ENCODE measurements around the gene HNRNPAB.
"Not testable (repeated sequence)": the region's sequence is repeated elsewhere in the genome, so short reads cannot be mapped to it uniquely, and the experiment has no call there.

HNRNPAB gene

DNA sequence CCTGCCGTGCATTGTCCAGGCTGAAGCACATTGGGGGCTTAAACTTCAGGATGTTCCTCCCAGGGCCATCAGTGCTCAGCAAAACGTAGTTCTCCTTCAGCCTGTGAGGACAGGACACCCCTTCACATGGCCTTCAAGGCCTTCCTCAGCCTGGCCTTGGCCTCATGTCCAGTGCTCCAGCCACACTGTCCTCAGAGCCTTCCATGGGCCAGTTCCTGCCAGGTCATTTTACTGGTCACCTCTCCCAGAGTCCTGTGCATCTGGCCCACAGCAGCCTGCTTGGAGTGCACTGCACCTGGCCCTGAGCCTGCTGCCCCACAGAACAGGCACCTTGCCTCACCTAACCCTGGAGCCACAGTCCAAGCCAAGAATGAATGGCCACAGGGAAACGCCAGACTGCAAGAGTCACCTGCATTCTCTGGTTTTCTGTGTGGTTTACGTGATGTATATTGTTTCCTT, 8.7 kb downstream of the HNRNPAB start:
- DNase-seq: no peak

DNA sequence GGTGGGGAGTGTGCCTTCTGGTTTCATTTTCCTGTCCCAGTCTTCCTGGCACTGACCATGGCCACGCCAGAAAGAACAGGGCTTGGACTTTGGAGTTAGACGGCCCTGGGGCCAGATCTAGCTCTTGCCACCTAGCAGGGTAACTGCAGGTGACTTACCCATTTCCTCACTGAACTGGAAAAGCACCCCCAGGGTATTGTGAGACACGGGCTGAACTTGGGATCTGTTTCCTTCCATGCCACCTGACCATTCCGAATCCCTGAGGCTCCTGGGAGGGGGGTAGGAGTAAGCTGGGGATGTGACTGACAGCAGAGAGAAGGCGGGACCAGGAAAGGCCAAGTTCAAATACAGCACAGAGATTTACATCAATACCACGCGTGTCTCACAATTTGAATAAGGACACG, 9.4 kb downstream of the HNRNPAB start:
- DNase-seq: no peak

DNA sequence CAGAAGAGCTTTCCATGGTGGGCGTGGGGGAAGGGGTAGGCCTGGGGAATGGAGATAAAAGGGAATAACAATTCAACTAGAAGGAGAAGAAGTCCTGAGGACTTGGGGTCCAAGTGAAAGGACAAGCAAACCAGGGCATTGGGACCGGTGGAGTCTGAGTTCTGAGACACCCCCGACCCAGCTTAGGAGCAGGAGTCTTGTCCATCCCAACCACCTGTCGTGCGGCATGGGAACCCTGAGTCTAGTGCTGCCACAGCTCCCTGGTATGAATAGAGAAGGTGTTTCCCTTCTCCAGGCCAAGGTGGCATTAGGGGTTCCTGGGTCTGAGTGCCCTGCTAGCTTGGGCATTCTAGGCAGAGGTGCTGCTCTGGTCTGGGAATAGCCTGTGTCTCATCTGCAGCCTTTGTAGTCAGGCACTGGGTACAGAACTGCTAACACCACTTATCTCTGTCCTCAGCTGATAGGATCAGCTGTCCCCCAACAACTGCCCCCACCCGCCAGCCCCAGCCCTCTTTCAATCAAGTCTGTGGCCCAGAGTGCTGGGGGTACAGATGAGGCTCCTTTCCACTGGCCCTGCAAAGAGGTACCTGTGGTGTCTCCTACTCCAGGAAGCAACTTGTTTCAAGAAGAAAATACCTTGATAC, 9.9 kb downstream of the HNRNPAB start:
- no peak for DNase-seq

DNA sequence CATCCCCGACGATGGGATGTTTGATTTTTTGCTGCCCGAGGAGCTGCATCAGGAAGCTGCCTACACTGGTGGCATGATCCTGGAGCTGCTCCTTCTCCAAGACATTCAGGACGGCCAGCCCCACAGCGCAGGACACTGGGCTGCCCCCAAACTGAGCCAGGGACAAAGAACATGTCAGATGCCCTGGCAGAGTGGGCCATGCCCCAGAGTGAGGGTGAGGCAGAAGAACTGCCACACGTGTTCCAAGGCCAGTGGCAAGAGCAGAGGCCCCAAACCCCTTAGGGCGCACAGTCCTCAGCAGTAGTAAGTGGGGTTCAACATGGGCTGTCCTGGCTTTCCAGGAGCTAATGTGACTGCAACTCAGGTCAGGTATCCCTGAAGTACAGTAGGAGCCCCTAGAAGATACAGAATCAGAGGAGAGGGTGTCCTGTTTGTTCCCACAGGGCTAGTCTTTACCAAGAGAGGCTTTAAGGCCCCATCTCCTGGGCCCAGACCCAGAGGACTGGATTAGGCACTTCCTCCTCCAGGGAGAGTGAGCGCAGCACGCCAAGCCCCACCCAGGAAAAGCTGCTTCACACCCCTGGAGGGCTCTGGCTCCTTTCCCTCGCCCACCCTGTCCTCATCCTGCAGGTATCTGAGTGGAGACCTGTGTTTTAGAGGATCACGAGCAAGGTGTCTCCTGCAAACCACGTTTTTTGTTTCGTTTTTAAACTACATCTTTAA, 11.1 kb downstream of the HNRNPAB start:
- no peak for DNase-seq

DNA sequence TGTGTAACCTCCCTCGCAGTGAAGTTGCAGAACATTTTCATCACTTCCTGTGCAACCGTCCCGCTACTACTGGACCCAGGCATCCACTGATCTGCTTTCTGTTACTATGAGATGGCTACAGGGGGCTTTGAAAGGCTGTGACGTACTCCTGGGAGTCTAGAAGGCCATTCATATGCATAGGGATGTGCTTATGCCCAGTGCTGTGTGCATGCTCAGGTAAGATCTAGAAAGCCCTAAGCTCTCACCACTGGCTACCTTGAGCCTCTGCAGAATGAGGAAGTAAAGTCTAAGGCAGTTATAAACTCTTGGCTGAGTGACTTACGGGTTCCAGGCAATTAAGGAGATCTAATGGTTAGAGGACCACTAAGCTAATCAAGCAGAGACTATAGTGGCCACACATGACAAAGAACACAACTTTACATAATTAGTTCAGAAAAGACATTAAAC, 11.8 kb downstream of the HNRNPAB start:
- DNase-seq: no peak

DNA sequence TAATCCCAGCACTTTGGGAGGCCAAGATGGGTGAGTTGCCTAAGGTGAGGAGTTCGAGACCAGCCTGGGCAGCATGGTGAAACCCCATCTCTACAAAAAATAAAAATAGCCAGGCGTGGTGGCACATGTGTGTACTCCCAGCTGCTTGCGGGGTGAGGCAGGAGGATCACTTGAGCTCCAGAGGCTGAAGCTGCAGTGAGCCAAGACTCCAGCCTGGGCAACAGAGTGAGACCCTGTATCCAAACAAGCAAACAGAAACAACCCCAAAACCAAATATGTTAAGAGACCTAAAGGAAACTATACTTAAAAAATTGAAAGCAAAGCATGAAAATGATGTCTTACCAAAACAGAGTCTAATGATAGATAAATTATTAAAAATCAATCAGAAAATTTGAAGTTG, 12.4 kb downstream of the HNRNPAB start:
- no peak for DNase-seq

DNA sequence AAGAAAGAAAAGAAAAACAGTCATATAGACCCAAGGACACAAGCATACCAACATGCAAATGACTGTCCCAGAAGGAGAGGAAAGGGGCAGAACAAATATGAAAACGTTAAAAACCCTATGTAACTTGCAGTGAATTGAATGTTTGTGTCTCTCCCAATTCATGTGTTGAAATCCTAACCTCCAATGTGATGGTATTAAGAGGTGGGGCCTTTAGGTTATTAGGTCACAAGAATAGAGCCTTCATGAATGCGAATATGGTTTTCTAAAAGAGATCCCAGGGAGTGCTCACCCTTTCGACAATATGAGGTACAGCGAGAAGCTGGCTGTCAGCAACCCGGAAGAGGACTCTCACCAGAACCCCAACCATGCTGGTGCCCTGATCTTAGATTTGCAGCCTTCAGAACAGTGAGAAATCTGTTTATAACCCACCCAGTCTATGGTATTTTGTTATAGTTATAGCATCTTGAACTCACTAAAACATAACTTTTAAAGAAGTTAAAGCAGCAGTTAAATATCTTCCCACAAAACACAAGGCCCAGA, 14.0 kb downstream of the HNRNPAB start:
- no peak for DNase-seq

DNA sequence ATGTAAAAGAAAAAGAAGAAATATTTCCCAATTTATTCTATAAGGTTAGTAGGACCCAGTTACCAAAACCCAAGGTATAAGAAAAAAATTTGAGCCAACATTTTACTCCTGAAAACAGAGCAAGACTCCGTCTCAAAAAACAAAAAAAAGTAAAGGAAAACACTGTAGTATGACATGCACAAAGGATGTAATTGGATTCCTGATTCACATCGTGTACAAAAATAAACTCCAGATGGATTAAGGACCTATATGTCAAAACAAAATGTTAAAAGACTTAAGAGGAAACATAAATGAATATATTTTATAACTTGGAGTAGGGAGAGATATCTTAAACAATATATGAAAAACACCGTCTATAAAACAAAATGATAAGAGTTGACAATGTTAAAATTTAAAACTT, 14.5 kb downstream of the HNRNPAB start:
- no peak for DNase-seq

DNA sequence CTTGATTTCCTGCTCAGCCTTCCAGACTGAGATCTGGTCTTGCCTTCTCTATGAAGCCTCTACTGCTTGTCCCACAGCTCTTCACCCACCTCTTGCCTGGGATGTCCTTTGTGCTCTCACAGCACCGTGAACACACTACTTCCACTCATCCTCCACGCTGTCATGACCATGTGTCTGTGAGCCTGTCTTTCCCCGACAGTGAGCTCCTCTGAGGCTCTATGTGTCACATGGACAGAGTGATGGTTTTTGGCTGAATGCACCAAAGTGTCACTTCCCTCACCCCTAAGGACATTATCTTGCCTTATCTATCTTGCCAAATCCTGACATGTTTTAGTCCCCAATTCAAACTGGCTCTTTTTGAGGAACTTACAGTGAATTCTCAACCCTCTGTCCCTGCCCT, 16.9 kb downstream of the HNRNPAB start:
- DNase-seq: no peak

DNA sequence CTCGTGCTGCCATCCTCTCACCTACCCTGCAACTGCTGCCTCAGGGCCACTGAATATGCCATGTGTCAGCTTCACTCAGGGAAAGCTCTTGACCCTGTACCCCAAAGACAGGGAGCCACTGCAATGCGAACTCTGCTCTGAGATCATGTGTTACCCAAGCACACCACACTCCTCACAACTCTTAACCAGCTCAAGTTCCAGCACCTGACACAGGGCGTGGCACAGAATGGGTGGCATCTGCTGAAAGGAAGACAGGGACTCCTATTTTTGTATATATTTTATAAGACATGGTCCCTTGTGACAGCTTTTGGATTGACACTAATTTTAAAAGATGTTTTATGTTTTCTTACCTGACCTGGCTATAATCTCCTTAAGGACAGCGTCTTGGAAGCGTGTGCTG, 17.5 kb downstream of the HNRNPAB start:
- no peak for DNase-seq

DNA sequence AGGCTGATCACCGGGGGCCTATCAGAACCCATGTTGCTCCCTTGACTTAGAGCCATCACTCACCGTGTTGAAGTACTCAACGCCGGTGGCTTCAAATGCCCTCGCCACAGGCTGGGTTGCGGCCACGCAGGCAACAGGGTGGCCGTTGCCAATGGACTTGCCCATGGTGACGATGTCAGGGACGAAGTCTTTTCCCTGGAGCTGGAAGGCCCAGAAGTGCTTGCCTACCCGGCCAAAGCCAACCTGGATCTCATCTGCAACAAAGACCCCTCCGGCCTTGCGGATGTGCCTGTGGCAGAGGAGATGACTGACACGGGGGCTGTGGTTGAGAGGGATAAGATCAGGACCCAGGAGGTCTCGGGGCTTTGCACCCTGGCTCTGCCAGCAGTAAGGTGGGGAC, 18.0 kb downstream of the HNRNPAB start:
- no peak for DNase-seq

DNA sequence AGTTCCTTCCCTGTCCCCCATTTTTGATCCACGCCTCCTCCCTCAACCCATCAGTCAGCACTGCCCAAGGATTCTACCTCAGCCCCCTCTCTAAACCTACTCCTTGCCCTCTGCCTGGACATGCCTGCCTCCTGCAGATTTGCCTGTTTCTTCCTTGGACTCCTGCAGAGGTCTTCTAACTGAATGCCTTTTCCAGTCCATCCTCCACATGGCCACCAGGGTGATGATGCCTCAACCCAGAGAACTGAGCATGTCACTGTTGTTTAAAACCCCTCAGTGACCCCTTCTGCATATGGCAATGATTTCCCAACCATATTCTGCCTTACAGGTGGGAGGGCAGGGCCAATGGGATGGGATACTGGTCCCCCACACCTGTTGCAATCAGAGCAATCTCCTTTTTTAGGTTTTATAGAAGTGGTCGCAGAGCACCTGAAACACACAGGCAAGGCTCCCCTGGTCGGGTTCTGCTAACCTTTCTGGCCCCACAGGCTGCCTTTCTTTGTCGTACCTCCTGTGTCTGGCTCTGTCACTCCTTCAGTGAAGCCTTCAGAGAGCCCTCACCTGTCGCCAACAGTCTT, 19.0 kb downstream of the HNRNPAB start:
- DNase-seq: no peak

DNA sequence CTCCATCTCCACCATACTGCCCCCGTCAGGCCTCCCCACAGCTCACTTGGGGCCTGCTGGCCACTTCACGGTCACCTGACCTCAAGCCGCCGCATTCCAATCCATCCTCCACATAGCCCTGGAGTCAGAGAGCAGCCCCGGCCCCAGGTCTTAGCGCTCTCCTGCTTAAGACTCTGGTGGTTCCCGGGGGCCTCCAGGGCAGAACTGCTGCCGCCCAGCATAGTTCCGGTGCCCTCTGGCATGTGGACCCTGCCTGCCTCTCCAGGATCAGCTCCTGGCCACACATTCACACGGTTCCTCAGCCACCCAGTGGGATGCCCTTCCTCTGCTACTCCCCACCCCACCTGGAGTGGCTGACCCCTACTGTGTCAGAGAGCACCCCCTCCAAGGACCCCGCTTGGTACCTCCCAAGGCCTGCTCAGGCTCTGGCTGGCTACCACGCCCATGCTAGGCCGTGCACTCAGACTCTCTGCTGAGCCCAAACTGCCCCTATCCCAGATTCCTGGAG, 19.5 kb downstream of the HNRNPAB start:
- no peak for DNase-seq

DNA sequence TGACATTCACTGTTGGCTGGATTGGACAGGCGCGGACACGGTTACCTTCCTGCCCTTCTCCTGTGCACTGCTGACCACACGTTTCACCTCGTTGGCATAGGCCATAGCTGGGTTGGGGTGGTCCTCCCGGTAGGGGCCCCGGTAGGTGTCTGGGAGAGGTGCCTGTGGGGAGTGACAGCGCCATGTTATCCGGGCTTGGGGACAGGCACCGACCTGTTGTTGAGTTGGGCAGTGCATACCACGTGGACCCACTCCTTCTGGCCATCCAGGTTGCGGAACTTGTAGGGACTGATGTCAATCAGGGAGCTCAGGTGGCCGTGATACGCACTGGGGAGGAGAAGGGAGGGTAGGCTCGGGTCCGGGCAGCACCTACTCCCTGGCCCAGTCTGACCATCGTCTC, 20.1 kb downstream of the HNRNPAB start:
- no peak for DNase-seq

DNA sequence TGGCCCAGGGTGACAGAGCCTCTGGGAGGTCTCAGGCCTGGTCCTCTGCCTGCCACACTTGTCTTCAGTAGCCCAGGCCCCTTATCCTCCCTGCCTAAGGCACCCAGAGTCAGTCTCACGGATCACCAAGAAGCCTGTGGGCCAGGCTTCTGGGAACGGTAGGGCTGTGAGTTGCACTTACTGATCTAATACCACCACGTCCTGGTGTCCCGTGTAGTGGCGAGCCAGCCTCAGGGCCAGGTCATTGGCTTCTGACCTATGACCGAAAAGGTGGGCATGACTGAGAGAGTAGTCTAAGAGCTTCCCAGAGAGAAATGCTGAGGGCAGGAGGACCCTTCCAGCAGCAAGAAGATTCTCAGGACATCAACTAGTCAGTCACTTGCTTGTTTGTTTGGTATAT, 20.8 kb downstream of the HNRNPAB start:
- DNase-seq: no peak

DNA sequence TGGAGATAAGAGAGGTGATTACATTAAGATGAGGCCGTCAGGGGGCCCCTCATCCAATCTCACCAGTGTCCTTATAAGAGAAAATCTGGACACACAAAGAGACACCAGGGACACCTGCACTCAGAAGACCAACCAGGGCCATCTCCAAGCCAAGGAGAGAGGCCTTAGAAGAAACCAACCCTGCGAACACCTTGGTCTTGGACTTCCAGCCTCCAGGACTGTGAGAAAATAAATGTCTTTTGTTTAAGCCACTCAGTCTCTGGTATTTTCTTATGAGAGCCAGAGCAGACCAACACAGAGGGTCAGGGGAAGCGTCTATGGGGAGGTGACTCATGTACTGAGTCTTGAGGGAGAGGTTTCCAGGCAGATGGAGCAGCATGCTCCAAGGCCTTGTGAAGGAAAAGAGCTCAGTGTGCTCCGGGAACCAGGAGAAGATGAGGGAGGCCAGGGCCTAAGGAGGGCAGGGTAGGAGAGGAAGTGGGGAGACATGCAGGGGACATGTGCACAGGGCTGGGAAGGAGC, 22.9 kb downstream of the HNRNPAB start:
- DNase-seq: no peak

DNA sequence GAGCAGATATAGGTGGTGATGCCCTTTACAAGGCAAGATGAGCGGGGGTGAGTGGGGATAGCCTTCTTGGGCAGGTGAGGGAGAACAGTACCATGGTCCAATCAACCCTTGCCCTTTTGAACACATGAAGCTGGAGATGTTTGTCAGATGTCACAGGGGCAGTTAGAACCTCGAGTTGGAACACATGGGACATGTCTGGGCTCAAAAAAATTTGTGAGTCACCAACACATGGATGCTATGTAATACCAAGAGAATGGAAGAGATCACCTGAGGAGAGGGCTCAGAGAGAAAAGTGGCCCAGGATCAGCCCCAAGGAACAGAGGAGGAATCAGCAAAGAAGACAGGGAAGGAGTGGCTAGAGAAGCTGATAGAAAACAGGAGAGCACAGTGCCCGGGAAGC, 23.6 kb downstream of the HNRNPAB start:
- no peak for DNase-seq

DNA sequence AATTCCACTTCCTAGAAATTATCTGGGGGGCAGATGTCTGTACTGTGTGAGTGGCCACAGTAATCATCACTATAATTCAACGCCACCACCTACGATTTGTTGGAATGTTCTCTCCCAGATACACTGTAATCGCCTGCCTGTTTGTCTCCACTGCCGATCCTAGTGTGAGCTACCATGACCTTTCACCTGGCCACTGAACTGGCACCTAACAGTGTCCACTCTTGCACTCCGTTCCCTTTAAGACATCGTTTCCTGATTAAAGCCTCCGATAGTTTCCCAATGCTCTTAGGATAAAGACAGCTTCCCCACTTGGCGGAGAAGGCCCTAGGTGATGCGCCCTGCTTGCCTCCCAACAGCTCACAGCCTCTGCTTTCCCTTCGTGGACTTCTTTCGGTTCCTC, 24.3 kb downstream of the HNRNPAB start:
- DNase-seq: no peak

DNA sequence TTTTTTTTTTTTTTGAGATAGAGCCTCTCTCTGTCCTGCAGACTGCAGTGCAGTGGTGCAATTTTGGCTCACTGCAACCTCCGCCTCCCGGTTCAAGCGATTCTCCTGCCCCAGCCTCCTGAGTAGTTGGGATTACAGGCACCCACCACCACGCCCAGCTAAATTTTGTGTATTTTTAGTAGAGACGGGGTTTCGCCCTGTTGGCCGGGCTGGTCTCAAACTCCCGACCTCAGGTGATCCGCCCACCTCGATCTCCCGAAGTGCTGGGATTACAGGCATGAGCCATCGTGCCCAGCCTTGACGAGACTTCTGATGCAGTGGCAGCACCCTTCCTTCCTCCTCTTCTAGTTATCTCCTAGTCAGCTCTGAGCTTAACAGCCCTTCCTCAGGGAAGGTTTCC, 24.8 kb downstream of the HNRNPAB start:
- DNase-seq: not testable (repeated sequence)

DNA sequence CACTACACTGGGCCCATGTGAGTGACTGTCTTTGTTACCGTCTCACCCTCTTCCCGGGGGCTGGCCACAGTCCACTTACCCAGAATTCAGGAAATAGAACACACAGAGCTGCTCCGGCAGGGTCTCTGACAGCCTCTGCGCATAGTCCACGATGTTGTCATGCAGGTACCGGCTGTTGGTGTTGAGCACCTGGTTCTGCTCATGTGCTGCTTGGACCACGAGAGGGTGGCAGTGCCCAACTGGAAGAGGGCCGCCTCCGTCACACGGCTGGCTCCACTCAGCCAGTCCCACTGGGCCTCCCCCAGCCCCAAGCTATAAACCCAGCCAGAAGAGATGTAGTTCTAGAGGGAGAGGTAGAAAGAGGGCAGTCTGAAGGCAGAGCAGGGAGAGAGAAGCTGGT, 25.5 kb downstream of the HNRNPAB start:
- DNase-seq: no peak

DNA sequence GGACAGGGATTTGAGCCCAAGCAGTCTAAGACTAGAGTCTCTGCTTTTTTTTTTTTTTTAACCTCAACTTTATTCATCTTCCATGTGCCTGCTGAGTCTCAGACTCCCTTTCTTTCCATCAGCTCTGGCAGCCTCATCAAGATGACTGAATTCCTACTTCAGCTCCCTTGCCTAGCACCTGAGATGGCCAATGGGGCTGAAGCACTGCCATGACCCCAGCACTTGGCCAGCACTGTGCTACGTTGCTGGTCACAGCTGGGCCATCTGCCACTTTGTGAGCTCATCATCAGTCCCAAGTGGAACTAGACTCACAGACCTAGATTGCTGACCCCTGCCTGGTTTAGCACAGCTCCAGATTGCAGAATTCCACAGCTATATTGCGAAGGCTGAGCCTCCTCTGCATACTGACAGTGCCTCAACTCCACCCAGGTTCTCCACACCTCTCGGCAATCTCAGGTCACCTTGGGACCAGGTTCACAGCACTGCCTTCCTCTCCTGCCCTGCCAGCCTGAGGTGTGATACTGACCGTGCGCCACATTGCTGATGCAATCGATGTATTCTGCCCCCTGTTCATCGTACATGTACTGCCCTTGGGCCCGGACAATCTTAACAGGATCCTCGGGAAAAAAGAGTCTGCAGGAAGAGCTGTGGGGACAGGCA, 26.7 kb downstream of the HNRNPAB start:
- no peak for DNase-seq

DNA sequence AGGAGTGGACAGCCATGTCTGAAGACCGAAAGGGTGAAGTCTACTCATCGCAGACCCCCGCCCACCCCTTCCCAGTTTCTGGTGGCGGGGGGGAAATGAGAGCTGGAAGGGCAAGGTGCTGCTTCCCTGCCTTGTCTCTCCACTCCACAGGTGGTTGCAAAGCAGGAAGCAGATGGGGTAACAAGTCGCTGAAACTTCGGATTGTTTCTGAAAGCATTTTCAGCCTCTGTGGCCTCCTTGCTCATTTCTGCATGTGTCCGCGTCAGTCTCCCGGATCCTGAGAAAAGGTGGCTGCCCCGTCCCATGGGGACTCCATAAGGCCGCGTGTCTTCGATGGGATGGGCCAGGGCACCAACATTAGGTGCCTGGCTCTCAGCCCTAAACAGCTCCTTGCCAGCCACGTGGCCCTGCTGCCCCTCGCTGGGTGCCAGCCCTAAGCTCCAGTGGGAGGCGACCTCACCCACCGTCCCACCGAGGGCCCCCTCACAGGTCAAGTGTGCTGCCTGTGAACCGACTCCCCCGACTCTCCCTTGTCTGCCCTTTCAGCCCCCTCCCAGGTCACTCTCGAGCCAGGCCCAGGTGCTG, 27.3 kb downstream of the HNRNPAB start:
- DNase-seq: no peak
